IMR-90 (cell line): Measurements from ENCODE around the gene ATXN3. TPM values are rescaled to one million over a fixed set of nuclear protein-coding genes. Genes with fewer than 3 reads are reported as not detected.

Experiments
- ATAC-seq: fragments of 200-7000 bp; cut with Tn5 transposase; 2 replicates; pipeline ENCODE4 v1.9.1; 2020; ENCODE audit warnings: low read depth, mild to moderate bottlenecking, moderate library complexity
- BruUV-seq: library from RNA; stranded (reverse); fragments of 400-500 nt; replicated peaks from 2 replicates; lab custom pipeline; 2021; lab: Mats Ljungman, UMichigan
- CTCF ChIA-PET: fragments of 300-600 bp; formaldehyde crosslinking; extraction: SDS; loops from one replicate; lab custom pipeline; 2021; ENCODE audit warnings: antibody characterized with exemption; lab: Yijun Ruan, JAX
- POLR2A ChIA-PET: fragments of 300-600 bp; sonication (Branson Sonifier 250); formaldehyde crosslinking; loops from one replicate; lab custom pipeline; 2022; ENCODE audit warnings: antibody characterized with exemption; ENCODE audit not compliant: unreplicated experiment; lab: Charles Lee
- DNase-seq: peaks from one replicate; pipeline ENCODE4 v3.0.0; 2013
- H2AFZ ChIP-seq: replicated peaks from 2 replicates; pipeline ENCODE3; 2013; ENCODE audit warnings: low read length, mild to moderate bottlenecking; ENCODE audit not compliant: poor library complexity
- H2AK5ac ChIP-seq: 2 replicates; pipeline ENCODE4 v1.6.1; 2013; ENCODE audit warnings: low read depth, low read length, inconsistent platforms
- H2AK9ac ChIP-seq: replicated peaks from 2 replicates; pipeline ENCODE3; 2013; ENCODE audit warnings: mild to moderate bottlenecking, low read depth, low read length, moderate library complexity; ENCODE audit not compliant: poor library complexity
- H2BK120ac ChIP-seq: 2 replicates; pipeline ENCODE4 v1.6.1; 2013; ENCODE audit warnings: low read depth, low read length, inconsistent platforms
- H2BK15ac ChIP-seq: 3 replicates; pipeline ENCODE4 v1.6.1; 2013; ENCODE audit warnings: low read depth, low read length, inconsistent platforms
- H2BK20ac ChIP-seq: 2 replicates; pipeline ENCODE4 v1.6.1; 2013; ENCODE audit warnings: low read depth, mild to moderate bottlenecking, inconsistent platforms, low read length, moderate library complexity
- H2BK5ac ChIP-seq: 2 replicates; pipeline ENCODE4 v1.6.1; 2013; ENCODE audit warnings: mild to moderate bottlenecking, low read depth, low read length, inconsistent platforms; ENCODE audit not compliant: poor library complexity, severe bottlenecking
- H3K14ac ChIP-seq: replicated peaks from 2 replicates; pipeline ENCODE4 v1.6.1; 2013; ENCODE audit warnings: low read depth, low read length, inconsistent platforms
- H3K18ac ChIP-seq: 2 replicates; pipeline ENCODE4 v1.6.1; 2013; ENCODE audit warnings: low read depth, low read length, control low read depth
- H3K23ac ChIP-seq: 2 replicates; pipeline ENCODE4 v1.6.1; 2013; ENCODE audit warnings: low read depth, low read length, inconsistent platforms
- H3K27ac ChIP-seq: 2 replicates; pipeline ENCODE4 v1.5.1; 2013; ENCODE audit warnings: mild to moderate bottlenecking, control low read depth, low read length; ENCODE audit not compliant: insufficient read depth
- H3K27me3 ChIP-seq: 2 replicates; pipeline ENCODE4 v1.6.1; 2013; ENCODE audit warnings: low read length; ENCODE audit not compliant: control insufficient read depth, insufficient read depth
- H3K36me3 ChIP-seq: 2 replicates; pipeline ENCODE4 v1.6.1; 2013; ENCODE audit warnings: low read length, mixed read lengths; ENCODE audit not compliant: control insufficient read depth, insufficient read depth
- H3K4ac ChIP-seq: 2 replicates; pipeline ENCODE4 v1.6.1; 2013; ENCODE audit warnings: low read depth, low read length, inconsistent platforms
- H3K4me1 ChIP-seq: 2 replicates; pipeline ENCODE4 v1.6.1; 2013; ENCODE audit warnings: low read length, mixed read lengths; ENCODE audit not compliant: control insufficient read depth, insufficient read depth
- H3K4me2 ChIP-seq: 2 replicates; pipeline ENCODE4 v1.6.1; 2013; ENCODE audit warnings: low read depth, mild to moderate bottlenecking, control low read depth, low read length, moderate library complexity
- H3K4me3 ChIP-seq: 2 replicates; pipeline ENCODE4 v1.5.1; 2013; ENCODE audit warnings: low read depth, mild to moderate bottlenecking, control low read depth, low read length, moderate library complexity; ENCODE audit not compliant: insufficient read depth
- H3K56ac ChIP-seq: 2 replicates; pipeline ENCODE4 v1.6.1; 2013; ENCODE audit warnings: low read length, inconsistent platforms; ENCODE audit not compliant: insufficient read depth; ENCODE audit errors: extremely low read depth
- H3K79me1 ChIP-seq, 2 experiments: 2 replicates each; pipeline ENCODE4 v1.6.1; 2013; ENCODE audit warnings: low read length in 2 of 2, inconsistent platforms in 1 of 2, low read depth in 1 of 2
- H3K9ac ChIP-seq: 2 replicates; pipeline ENCODE4 v1.6.1; 2013; ENCODE audit warnings: low read depth, low read length, control low read depth
- H3K9me1 ChIP-seq: 2 replicates; pipeline ENCODE4 v1.6.1; 2013; ENCODE audit warnings: low read length, inconsistent platforms; ENCODE audit not compliant: insufficient read depth
- H3K9me3 ChIP-seq: 2 replicates; pipeline ENCODE4 v1.6.1; 2013; ENCODE audit warnings: low read length; ENCODE audit not compliant: control insufficient read depth, insufficient read depth
- H4K20me1 ChIP-seq: 2 replicates; pipeline ENCODE4 v1.6.1; 2013; ENCODE audit warnings: low read length, inconsistent platforms; ENCODE audit not compliant: insufficient read depth
- H4K5ac ChIP-seq: 2 replicates; pipeline ENCODE4 v1.6.1; 2013; ENCODE audit warnings: mild to moderate bottlenecking, low read depth, low read length, control low read depth
- H4K8ac ChIP-seq, 2 experiments: 2 replicates each; pipeline ENCODE4 v1.6.1; 2013; ENCODE audit warnings: low read depth in 2 of 2, low read length in 2 of 2, control low read depth in 1 of 2, inconsistent platforms in 1 of 2
- H4K91ac ChIP-seq: 2 replicates; pipeline ENCODE4 v1.6.1; 2013; ENCODE audit warnings: low read depth, low read length, inconsistent platforms; ENCODE audit not compliant: insufficient read depth
- BHLHE40 ChIP-seq: fragments of 150-350 bp; IDR thresholded peaks from 2 replicates; pipeline ENCODE4 v1.6.1; 2016; ENCODE audit warnings: mild to moderate bottlenecking, low read depth, low read length
- CEBPB ChIP-seq: IDR thresholded peaks from 2 replicates; pipeline ENCODE4 v1.6.1; 2012; ENCODE audit warnings: low read depth, low read length, improper control_type of control experiment
- CHD1 ChIP-seq: IDR thresholded peaks from 2 replicates; pipeline ENCODE4 v1.6.1; 2012; ENCODE audit warnings: low read depth, low read length, improper control_type of control experiment
- CTCF ChIP-seq: conservative IDR thresholded peaks from 2 replicates; pipeline ENCODE4 v1.5.1; 2012; ENCODE audit warnings: mild to moderate bottlenecking, low read depth, low read length, improper control_type of control experiment
- FOS ChIP-seq: fragments of 150-350 bp; IDR thresholded peaks from 2 replicates; pipeline ENCODE4 v1.6.1; 2016; ENCODE audit warnings: low read depth, low read length
- MAFK ChIP-seq: IDR thresholded peaks from 2 replicates; pipeline ENCODE4 v1.6.1; 2012; ENCODE audit warnings: low read depth, low read length, improper control_type of control experiment
- MAZ ChIP-seq: IDR thresholded peaks from 2 replicates; pipeline ENCODE4 v1.6.1; 2012; ENCODE audit warnings: low read depth, mild to moderate bottlenecking, low read length, improper control_type of control experiment, moderate library complexity, borderline replicate concordance
- MXI1 ChIP-seq: IDR thresholded peaks from 2 replicates; pipeline ENCODE4 v1.6.1; 2012; ENCODE audit warnings: low read depth, mild to moderate bottlenecking, low read length, moderate library complexity, borderline replicate concordance
- NFE2L2 ChIP-seq: fragments of 150-350 bp; IDR thresholded peaks from 2 replicates; pipeline ENCODE4 v1.6.1; 2016; ENCODE audit warnings: low read depth, mild to moderate bottlenecking, low read length
- POLR2A ChIP-seq: IDR thresholded peaks from 2 replicates; pipeline ENCODE4 v1.6.1; 2012; ENCODE audit warnings: mild to moderate bottlenecking, low read depth, low read length
- RAD21 ChIP-seq: IDR thresholded peaks from 2 replicates; pipeline ENCODE4 v1.6.1; 2012; ENCODE audit warnings: low read length, improper control_type of control experiment
- RCOR1 ChIP-seq: IDR thresholded peaks from 2 replicates; pipeline ENCODE4 v1.6.1; 2012; ENCODE audit warnings: mild to moderate bottlenecking, low read length, improper control_type of control experiment; ENCODE audit not compliant: insufficient replicate concordance
- RFX5 ChIP-seq: IDR thresholded peaks from 2 replicates; pipeline ENCODE4 v1.8.0; 2012; ENCODE audit warnings: low read depth, mild to moderate bottlenecking, low read length, moderate library complexity
- SMC3 ChIP-seq: fragments of 150-350 bp; IDR thresholded peaks from 2 replicates; pipeline ENCODE4 v1.6.1; 2016; ENCODE audit warnings: low read depth, mild to moderate bottlenecking, antibody characterized with exemption, low read length, moderate library complexity
- USF2 ChIP-seq: fragments of 150-350 bp; IDR thresholded peaks from 2 replicates; pipeline ENCODE4 v1.6.1; 2017; ENCODE audit warnings: mild to moderate bottlenecking, antibody characterized with exemption, low read length, low read depth
- WGBS, 2 experiments: methylation state at CpG; one replicate each; pipeline versions ENCODE4 v1.1.5 to v1.1.7; 2013; ENCODE audit warnings: missing lambda C conversion rate in 2 of 2; ENCODE audit not compliant: insufficient read length in 1 of 2; ENCODE audit errors: extremely low coverage in 2 of 2; 5-methylcytosine and 5-hydroxymethylcytosine counted together
- dilution Hi-C: fragments of 300-500 bp; cut with HindIII; formaldehyde crosslinking; loops from one replicate; pipeline ENCODE4 v1.14.3; 2018; ENCODE audit warnings: low sequenced_read_pairs; ENCODE audit not compliant: unreplicated experiment
- in situ Hi-C: fragments of 300-500 bp; cut with MboI; formaldehyde crosslinking; loops from 3 replicates; pipeline ENCODE4 v1.14.3; 2019; ENCODE audit warnings: low sequenced_read_pairs, inconsistent platforms, mixed read lengths
- intact Hi-C: fragments of 100-400 bp; cut with micrococcal nuclease; formaldehyde crosslinking; loops from 2 replicates; pipeline ENCODE4 v1.10.0; 2022
- polyA plus RNA-seq, 3 experiments: library from polyadenylated mRNA; depleted of rRNA; stranded (reverse); fragments of >200 nt; gene quantifications; 2 replicates each; pipeline ENCODE4 v1.2.3, GENCODE V29; 2012; ENCODE audit warnings: low replicate concordance in 1 of 3
- total RNA-seq: library from RNA; depleted of rRNA; stranded (reverse); fragments of >200 nt; gene quantifications from 2 replicates; pipeline ENCODE4 v1.2.3, GENCODE V29; 2012
- TF ChIP-seq, protein P1 (sequence below): fragments of 150-350 bp; IDR thresholded peaks from 2 replicates; pipeline ENCODE4 v1.6.1; 2016; ENCODE audit warnings: low read depth, mild to moderate bottlenecking, low read length, moderate library complexity, borderline replicate concordance

ATXN3 gene
- total and polyA plus RNA-seq, 2 of the 4 experiments (the other 2 are of a cell fraction): 9.0 to 13.9 TPM

- dilution Hi-C loops (no loop called here), intact Hi-C loops (no loop called here), in situ Hi-C loops (no loop called here)
- no peak overlapping the region for H2BK20ac ChIP-seq
- no peaks in the 10 kb centered on the region for H3K9me3 ChIP-seq
- peak overlapping the region; percentile 70 for H3K9ac ChIP-seq
- peaks cover 6% of the 10 kb centered on the region for H3K9me1 ChIP-seq
- WGBS, 2 experiments: no CpG with 5 or more reads among the region's 3 CpGs
- TF ChIP-seq CHD1: no peak
- no peak for TF ChIP-seq BHLHE40
- no peak for TF ChIP-seq CTCF
- TF ChIP-seq CEBPB: no peak
- TF ChIP-seq, protein P1, sequence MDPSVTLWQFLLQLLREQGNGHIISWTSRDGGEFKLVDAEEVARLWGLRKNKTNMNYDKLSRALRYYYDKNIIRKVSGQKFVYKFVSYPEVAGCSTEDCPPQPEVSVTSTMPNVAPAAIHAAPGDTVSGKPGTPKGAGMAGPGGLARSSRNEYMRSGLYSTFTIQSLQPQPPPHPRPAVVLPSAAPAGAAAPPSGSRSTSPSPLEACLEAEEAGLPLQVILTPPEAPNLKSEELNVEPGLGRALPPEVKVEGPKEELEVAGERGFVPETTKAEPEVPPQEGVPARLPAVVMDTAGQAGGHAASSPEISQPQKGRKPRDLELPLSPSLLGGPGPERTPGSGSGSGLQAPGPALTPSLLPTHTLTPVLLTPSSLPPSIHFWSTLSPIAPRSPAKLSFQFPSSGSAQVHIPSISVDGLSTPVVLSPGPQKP: no peak
- TF ChIP-seq MXI1: no peak
- TF ChIP-seq RAD21: no peak
- TF ChIP-seq POLR2A: no peak
- no peak for TF ChIP-seq RCOR1
- TF ChIP-seq RFX5: no peak
- no peak for TF ChIP-seq MAFK
- TF ChIP-seq USF2: no peak
- no peak for TF ChIP-seq MAZ
- no peak for TF ChIP-seq SMC3
- no peak for TF ChIP-seq FOS
- TF ChIP-seq NFE2L2: no peak
- peak overlapping the region; percentile 99 for H3K4me2 ChIP-seq
- peaks cover 26% of the 10 kb centered on the region for H4K20me1 ChIP-seq
- peaks cover 2% of the 10 kb centered on the region; the same call in 1 of the 2 replicates for H3K36me3 ChIP-seq
- ChIA-PET CTCF (no interaction called here), POLR2A (no interaction called here)
- no peak overlapping the region for H2BK5ac ChIP-seq
- H3K18ac ChIP-seq: no peak overlapping the region
- no peak overlapping the region for H4K91ac ChIP-seq
- H2BK120ac ChIP-seq: no peak overlapping the region
- peak overlapping the region; percentile 30 for H3K4me3 ChIP-seq
- H4K5ac ChIP-seq: no peak overlapping the region
- ATAC-seq (no peak), DNase-seq (peak; percentile 1)
- peaks cover 10 to 60% of the 10 kb centered on the region in 2 experiments; a peak in 3 of 4 replicates for H3K79me1 ChIP-seq
- no peak overlapping the region for H3K27ac ChIP-seq
- no TSS peak for BruUV-seq
- H3K14ac ChIP-seq: peak overlapping the region; percentile 2; the same call in 1 of the 2 replicates
- H2BK15ac ChIP-seq: no peak overlapping the region
- H3K4me1 ChIP-seq: peaks cover 7% of the 10 kb centered on the region
- H3K4ac ChIP-seq: no peak overlapping the region
- no peak overlapping the region for H4K8ac ChIP-seq
- no peaks in the 10 kb centered on the region for H3K27me3 ChIP-seq
- H3K56ac ChIP-seq: no peak overlapping the region
- H2AFZ ChIP-seq: no peak overlapping the region
- peak overlapping the region; percentile 11; the same call in 1 of the 2 replicates for H2AK5ac ChIP-seq
- no peak overlapping the region for H2AK9ac ChIP-seq
- H3K23ac ChIP-seq: peak overlapping the region; percentile 72; the same call in 1 of the 2 replicates
These were observed 68.4 kb downstream of the ATXN3 start for GRCh38 chr14:92037989-92038388.
